Measurements from ENCODE around the gene ARHGAP15. TPM values are rescaled to one million over a fixed set of nuclear protein-coding genes. Genes with fewer than 3 reads are reported as not detected.

ARHGAP15 gene
- total and polyA plus RNA-seq, 3 donors from 2014 or later: 2.2 to 15.0 (median 7.7) TPM

DNA sequence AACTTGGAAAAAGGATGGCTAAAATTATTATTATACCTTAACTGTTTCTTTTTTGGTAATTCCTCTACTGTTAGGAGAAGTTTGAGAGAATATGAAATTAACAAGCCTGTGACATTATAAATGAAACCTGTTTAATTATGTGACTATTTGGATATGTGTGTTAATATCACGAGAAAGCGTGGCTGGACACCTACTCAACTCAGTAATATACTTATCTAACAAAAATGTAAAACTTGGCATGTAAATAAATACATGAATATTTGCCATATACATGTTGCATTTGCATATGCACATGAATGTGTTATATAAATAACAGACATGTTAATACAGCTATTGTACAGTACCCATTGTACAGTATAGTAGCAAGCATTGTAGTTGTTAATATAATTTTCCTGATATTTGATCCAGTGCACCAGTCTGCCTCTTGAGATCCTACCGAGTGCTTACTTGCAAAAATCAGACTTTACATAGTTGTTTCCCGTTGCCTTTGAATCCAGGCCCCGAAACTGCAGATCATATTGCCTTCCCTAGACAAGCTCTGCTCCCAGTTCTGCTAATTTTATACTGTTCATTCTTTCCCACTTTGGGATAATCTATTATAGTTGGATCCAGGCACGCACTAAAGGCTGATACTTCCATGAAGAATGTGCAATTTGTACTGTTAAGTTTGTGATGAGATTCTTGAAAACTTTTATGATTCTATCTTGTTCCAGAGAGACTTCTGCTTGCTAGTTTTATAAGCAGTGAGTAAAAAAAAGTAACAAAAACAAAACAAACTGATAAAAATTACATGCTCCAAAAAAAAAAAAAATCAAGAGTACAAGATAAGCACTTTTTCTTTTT is 395.6 kb downstream of the ARHGAP15 start:
- no peak for TF ChIP-seq POLR2A (IDR thresholded peaks at IDR 0.05)
- TF ChIP-seq, protein P1, sequence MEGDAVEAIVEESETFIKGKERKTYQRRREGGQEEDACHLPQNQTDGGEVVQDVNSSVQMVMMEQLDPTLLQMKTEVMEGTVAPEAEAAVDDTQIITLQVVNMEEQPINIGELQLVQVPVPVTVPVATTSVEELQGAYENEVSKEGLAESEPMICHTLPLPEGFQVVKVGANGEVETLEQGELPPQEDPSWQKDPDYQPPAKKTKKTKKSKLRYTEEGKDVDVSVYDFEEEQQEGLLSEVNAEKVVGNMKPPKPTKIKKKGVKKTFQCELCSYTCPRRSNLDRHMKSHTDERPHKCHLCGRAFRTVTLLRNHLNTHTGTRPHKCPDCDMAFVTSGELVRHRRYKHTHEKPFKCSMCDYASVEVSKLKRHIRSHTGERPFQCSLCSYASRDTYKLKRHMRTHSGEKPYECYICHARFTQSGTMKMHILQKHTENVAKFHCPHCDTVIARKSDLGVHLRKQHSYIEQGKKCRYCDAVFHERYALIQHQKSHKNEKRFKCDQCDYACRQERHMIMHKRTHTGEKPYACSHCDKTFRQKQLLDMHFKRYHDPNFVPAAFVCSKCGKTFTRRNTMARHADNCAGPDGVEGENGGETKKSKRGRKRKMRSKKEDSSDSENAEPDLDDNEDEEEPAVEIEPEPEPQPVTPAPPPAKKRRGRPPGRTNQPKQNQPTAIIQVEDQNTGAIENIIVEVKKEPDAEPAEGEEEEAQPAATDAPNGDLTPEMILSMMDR (IDR thresholded peaks at IDR 0.05): no peak
- Histone ChIP-seq H3K27ac (peak overlapping the region; percentile 51 to 62), H3K27me3 (no peaks in the 10 kb centered on the region), H3K36me3 (ENCODE audit: low read depth, missing control alignments) (no peaks in the 10 kb centered on the region), H3K9me3 (no peaks in the 10 kb centered on the region), H3K4me1 (peaks cover 36% of the 10 kb centered on the region), H3K4me3 (no peak overlapping the region)
- no peak for DNase-seq
- WGBS, 2 donors: 35 to 44% methylated on average over 6 of the region's 6 CpGs
- intact Hi-C loops (cut with DNase I; ENCODE audit: low total_unique reads): no loop called here

DNA sequence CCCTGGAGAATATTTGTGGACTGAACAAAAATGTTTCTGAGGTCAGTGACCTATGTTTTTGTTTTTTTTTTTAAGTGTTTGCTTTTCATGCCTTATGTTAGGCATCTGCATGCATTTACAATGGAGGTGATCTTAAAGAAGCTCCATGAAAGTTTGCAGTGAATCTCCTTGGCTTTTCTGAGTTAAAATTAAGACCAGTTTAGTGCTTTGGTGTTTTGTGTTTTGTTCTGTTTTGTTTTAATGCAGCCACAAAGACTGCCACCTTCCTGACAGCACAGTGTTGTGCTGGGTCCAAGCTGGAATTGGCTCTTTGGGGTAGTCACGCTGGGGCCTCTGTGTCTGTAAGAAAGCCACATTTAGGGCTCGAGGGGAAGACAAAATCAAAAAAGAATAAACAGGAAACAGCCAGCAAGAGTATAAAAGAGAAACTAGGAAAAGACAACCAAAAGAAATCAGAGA is 396.2 kb downstream of the ARHGAP15 start:
- intact Hi-C loops (cut with DNase I; ENCODE audit: low total_unique reads): no loop called here
- 41 to 43% methylated on average over 2 of the region's 2 CpGs for WGBS, 2 donors
- DNase-seq: peak; percentile 28
- peaks cover 31% of the 10 kb centered on the region for H3K4me1 ChIP-seq
- H3K27ac ChIP-seq: peak overlapping the region in 1 of 2 donors; percentile 39
- no peaks in the 10 kb centered on the region for H3K36me3 ChIP-seq (ENCODE audit: low read depth, missing control alignments)
- H3K4me3 ChIP-seq: no peak overlapping the region
- H3K27me3 ChIP-seq: no peaks in the 10 kb centered on the region
- H3K9me3 ChIP-seq: no peaks in the 10 kb centered on the region
- TF ChIP-seq, protein P1 (IDR thresholded peaks at IDR 0.05): no peak
- TF ChIP-seq POLR2A (IDR thresholded peaks at IDR 0.05): no peak

DNA sequence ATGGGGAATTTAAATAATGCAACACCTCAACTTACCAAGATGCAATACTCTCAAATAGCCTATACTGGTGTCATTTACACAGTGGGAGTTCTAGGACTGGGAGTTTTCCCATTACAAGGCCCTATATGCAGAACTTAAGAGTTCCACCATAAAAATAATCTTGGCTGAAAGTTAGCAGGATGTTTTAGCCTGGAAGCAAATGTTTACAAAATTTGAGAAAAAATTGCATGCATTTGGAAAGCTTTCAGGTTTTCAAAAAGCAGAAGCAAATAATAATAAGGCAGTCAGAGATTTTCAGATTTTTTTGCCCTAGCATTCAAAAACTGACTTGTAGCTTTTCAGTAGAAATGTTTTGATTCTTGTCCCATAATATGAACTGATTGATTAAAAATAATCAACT is 397.3 kb downstream of the ARHGAP15 start:
- H3K4me1 ChIP-seq: peaks cover 36% of the 10 kb centered on the region

DNA sequence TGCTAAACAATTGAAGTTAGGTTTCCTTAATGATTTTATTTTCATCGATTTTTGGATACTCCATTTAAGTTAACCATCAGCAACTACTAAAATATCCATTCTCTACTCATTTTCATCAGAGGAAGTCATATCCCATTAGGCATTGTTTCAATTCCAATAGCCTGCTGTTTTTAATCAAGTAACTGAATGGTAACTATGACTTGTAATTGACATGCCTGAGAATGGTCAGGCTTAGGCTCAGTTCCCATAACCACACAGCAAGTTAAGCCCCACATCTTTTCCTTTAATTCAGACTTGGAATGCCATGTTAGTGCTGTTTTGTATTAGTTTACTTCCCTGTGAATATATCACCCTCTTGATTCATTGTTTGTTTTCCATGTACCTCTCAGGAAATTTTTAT is 398.8 kb downstream of the ARHGAP15 start:
- DNase-seq: no peak
- no peaks in the 10 kb centered on the region for H3K36me3 ChIP-seq (ENCODE audit: low read depth, missing control alignments)
- H3K4me1 ChIP-seq: peaks cover 36% of the 10 kb centered on the region
- no peak overlapping the region for H3K4me3 ChIP-seq
- TF ChIP-seq POLR2A (IDR thresholded peaks at IDR 0.05): no peak
- TF ChIP-seq, protein P1 (IDR thresholded peaks at IDR 0.05): no peak
- WGBS, 2 donors: 0 to 94% methylated on average over 1 of the region's 1 CpG
- intact Hi-C loops (cut with DNase I; ENCODE audit: low total_unique reads): no loop called here
- H3K9me3 ChIP-seq: no peaks in the 10 kb centered on the region
- H3K27me3 ChIP-seq: no peaks in the 10 kb centered on the region
- no peak overlapping the region for H3K27ac ChIP-seq

More for the DNA sequence above, 397.3 kb downstream of the ARHGAP15 start:
- no peak for DNase-seq
- H3K4me3 ChIP-seq: no peak overlapping the region
- H3K27ac ChIP-seq: no peak overlapping the region
- TF ChIP-seq, protein P1 (IDR thresholded peaks at IDR 0.05): no peak
- no peak for TF ChIP-seq POLR2A (IDR thresholded peaks at IDR 0.05)
- no peaks in the 10 kb centered on the region for H3K9me3 ChIP-seq
- intact Hi-C loops (cut with DNase I; ENCODE audit: low total_unique reads): no loop called here
- H3K36me3 ChIP-seq (ENCODE audit: low read depth, missing control alignments): no peaks in the 10 kb centered on the region
- H3K27me3 ChIP-seq: no peaks in the 10 kb centered on the region
